Hepatocyte (in vitro differentiated cells): ENCODE results near the gene SLC30A1. TPM values are rescaled to one million over a fixed set of nuclear protein-coding genes. Genes with fewer than 3 reads are reported as not detected.

Experiments
- DNase-seq: peaks from one replicate; pipeline ENCODE4 v3.0.0-alpha.2; 2016; ENCODE audit warnings: low spot score
- H2AFZ ChIP-seq: fragments of 200-600 bp; sonication (generic); 2 replicates; pipeline ENCODE4 v1.6.0; 2016; ENCODE audit warnings: antibody characterized with exemption, mild to moderate bottlenecking
- H3K27ac ChIP-seq: fragments of 200-600 bp; sonication (generic); 2 replicates; pipeline ENCODE4 v1.5.1; 2016; ENCODE audit warnings: mild to moderate bottlenecking
- H3K27me3 ChIP-seq: fragments of 200-600 bp; sonication (generic); 2 replicates; pipeline ENCODE4 v1.6.1; 2016
- H3K36me3 ChIP-seq: fragments of 200-600 bp; sonication (generic); replicated peaks from 2 replicates; pipeline ENCODE4 v1.5.1; 2016; ENCODE audit warnings: low read depth; ENCODE audit not compliant: insufficient read depth
- H3K4me1 ChIP-seq: fragments of 200-600 bp; sonication (generic); 2 replicates; pipeline ENCODE4 v1.5.1; 2016; ENCODE audit warnings: mild to moderate bottlenecking, moderate library complexity; ENCODE audit not compliant: insufficient read depth
- H3K4me2 ChIP-seq: fragments of 200-600 bp; sonication (generic); 2 replicates; pipeline ENCODE4 v1.6.0; 2016
- H3K4me3 ChIP-seq: fragments of 200-600 bp; sonication (generic); 2 replicates; pipeline ENCODE4 v1.5.1; 2016; ENCODE audit warnings: mild to moderate bottlenecking
- H3K79me2 ChIP-seq: fragments of 200-600 bp; sonication (generic); 2 replicates; pipeline ENCODE4 v1.6.0; 2017; ENCODE audit warnings: mild to moderate bottlenecking
- H3K9me2 ChIP-seq: fragments of 200-600 bp; sonication (generic); replicated peaks from 2 replicates; pipeline ENCODE4 v1.6.0; 2017; ENCODE audit warnings: mild to moderate bottlenecking; ENCODE audit not compliant: insufficient read depth
- H3K9me3 ChIP-seq: fragments of 200-600 bp; sonication (generic); 2 replicates; pipeline ENCODE4 v1.5.1; 2016; ENCODE audit warnings: low read depth, mild to moderate bottlenecking
- H4K20me1 ChIP-seq: fragments of 200-600 bp; sonication (generic); 2 replicates; pipeline ENCODE4 v1.6.0; 2016; ENCODE audit warnings: mild to moderate bottlenecking; ENCODE audit not compliant: insufficient read depth, poor library complexity, severe bottlenecking
- CTCF ChIP-seq: fragments of 200-600 bp; sonication (generic); IDR thresholded peaks from 2 replicates; pipeline ENCODE4 v1.5.1; 2016; ENCODE audit warnings: antibody characterized with exemption, mild to moderate bottlenecking; ENCODE audit not compliant: poor library complexity
- EZH2 ChIP-seq: fragments of 200-600 bp; sonication (generic); IDR thresholded peaks from 2 replicates; pipeline ENCODE4 v1.6.1; 2016; ENCODE audit warnings: antibody characterized with exemption, mild to moderate bottlenecking, borderline replicate concordance
- EZH2phosphoT487 ChIP-seq: fragments of 200-600 bp; sonication (generic); IDR thresholded peaks from one replicate; pipeline ENCODE4 v1.6.1; 2018; ENCODE audit warnings: antibody characterized with exemption, mild to moderate bottlenecking, low read depth, moderate library complexity; ENCODE audit not compliant: unreplicated experiment, severe bottlenecking
- WGBS: methylation state at CpG from one replicate; pipeline ENCODE4 v1.1.6; 2016; ENCODE audit warnings: low lambda C conversion rate; ENCODE audit errors: missing lambda C conversion rate; 5-methylcytosine and 5-hydroxymethylcytosine counted together
- polyA plus RNA-seq: library from polyadenylated mRNA; unstranded; fragments of >200 nt; fragmentation: Nextera tagmentation; extraction: Ambion mirVana; gene quantifications from 2 replicates; pipeline ENCODE4 v1.2.1, GENCODE V29; 2016
- total RNA-seq: library from RNA; depleted of rRNA; stranded (reverse); fragments of >200 nt; gene quantifications from 2 replicates; pipeline ENCODE4 v1.2.3, GENCODE V29; 2014

SLC30A1 gene
- total and polyA plus RNA-seq, 2 experiments from 2014 or later: 31.3 to 87.2 TPM

DNA sequence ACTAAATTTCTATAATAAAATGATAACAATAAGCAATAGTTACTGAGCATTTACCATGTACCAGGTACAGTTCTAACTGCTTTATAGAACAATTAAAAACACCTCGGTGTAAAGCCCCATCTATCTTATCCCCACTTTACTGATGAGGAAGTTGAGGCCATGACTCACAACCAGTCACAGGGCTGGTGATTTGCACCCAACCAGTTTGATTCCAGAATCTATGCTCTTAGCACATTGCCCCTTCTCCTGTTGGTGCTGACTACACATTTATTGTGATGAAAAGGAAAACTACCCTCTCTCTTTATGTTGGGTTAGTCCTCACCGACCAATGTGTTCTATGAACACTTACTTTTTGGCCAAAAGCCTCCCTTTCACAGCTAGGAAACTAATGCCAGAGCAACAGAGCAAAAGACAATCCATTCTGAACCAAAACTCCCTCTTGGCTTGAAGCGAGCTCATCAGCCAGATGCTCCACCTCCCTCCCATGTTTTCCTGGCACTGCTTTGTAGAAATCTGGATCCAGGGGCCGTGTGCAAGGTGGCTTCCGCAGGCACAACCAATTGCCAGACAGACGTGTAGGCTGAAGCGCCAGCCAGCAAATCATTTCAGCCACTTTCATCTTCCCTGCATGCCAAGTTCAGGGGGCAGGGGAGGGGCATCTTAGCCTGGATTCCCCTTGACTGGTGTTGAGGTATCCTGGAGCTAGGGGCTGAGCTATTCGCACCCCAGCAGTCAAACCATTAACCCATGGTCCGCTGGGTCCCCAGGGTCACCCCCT lies 32.0 kb upstream of the SLC30A1 start:
- H3K27ac ChIP-seq: no peak overlapping the region
- H3K36me3 ChIP-seq: no peaks in the 10 kb centered on the region
- H3K27me3 ChIP-seq: no peaks in the 10 kb centered on the region
- no peak overlapping the region for H3K4me2 ChIP-seq
- H3K79me2 ChIP-seq: no peaks in the 10 kb centered on the region
- no peaks in the 10 kb centered on the region for H3K9me2 ChIP-seq
- no peak overlapping the region for H2AFZ ChIP-seq
- H3K9me3 ChIP-seq: no peaks in the 10 kb centered on the region
- H3K4me3 ChIP-seq: no peak overlapping the region
- DNase-seq: no peak
- H3K4me1 ChIP-seq: peaks cover 6% of the 10 kb centered on the region
- H4K20me1 ChIP-seq: no peaks in the 10 kb centered on the region
- 70% methylated on average over 8 of the region's 9 CpGs for WGBS
- no peak for TF ChIP-seq CTCF
- no peak for TF ChIP-seq EZH2
- TF ChIP-seq EZH2phosphoT487: no peak

GRCh38 chr1:211609120-211610024 lies 30.4 kb upstream of the SLC30A1 start:
- Histone ChIP-seq H3K4me3 (no peak overlapping the region), H3K9me2 (no peaks in the 10 kb centered on the region), H3K9me3 (no peaks in the 10 kb centered on the region), H3K27ac (no peak overlapping the region), H3K27me3 (no peaks in the 10 kb centered on the region), H4K20me1 (no peaks in the 10 kb centered on the region), H3K4me2 (no peak overlapping the region), H2AFZ (no peak overlapping the region), H3K79me2 (no peaks in the 10 kb centered on the region), H3K4me1 (peaks cover 11% of the 10 kb centered on the region), H3K36me3 (no peaks in the 10 kb centered on the region)
- no peak for DNase-seq
- no peak for TF ChIP-seq EZH2
- WGBS: 93% methylated on average over 9 of the region's 10 CpGs

- Histone ChIP-seq H3K4me1 (peaks cover 21% of the 10 kb centered on the region), H3K4me2 (no peak overlapping the region), H4K20me1 (no peaks in the 10 kb centered on the region), H3K36me3 (no peaks in the 10 kb centered on the region), H3K9me2 (no peaks in the 10 kb centered on the region), H3K27me3 (no peaks in the 10 kb centered on the region), H3K9me3 (no peaks in the 10 kb centered on the region), H3K27ac (peak overlapping the region; percentile 62), H3K79me2 (no peaks in the 10 kb centered on the region), H3K4me3 (no peak overlapping the region), H2AFZ (no peak overlapping the region)
- 92% methylated on average over 6 of the region's 6 CpGs for WGBS
- no peak for TF ChIP-seq CTCF
- TF ChIP-seq EZH2: no peak
- DNase-seq: no peak
Measured at GRCh38 chr1:211607754-211608473, 29.0 kb upstream of the SLC30A1 start.
